GM23338 (cell line): Measurements from ENCODE around the gene SCFD1. TPM values are rescaled to one million over a fixed set of nuclear protein-coding genes. Genes with fewer than 3 reads are reported as not detected.

Experiments
- ATAC-seq: fragments of 200-7000 bp; cut with Tn5 transposase; 3 replicates; pipeline ENCODE4 v1.9.1; 2020
- DNase-seq: peaks from one replicate; pipeline ENCODE4 v3.0.0-alpha.2; 2015; ENCODE audit warnings: low spot score
- H2AFZ ChIP-seq: fragments of 200-600 bp; sonication (generic); 2 replicates; pipeline ENCODE4 v1.8.0; 2016; ENCODE audit warnings: antibody characterized with exemption, mild to moderate bottlenecking, moderate library complexity
- H3F3A ChIP-seq: fragments of 200-600 bp; sonication (generic); replicated peaks from 2 replicates; pipeline ENCODE4 v1.8.0; 2017; ENCODE audit warnings: antibody characterized with exemption, mixed run types, low read depth
- H3K27ac ChIP-seq: fragments of 200-600 bp; sonication (generic); 2 replicates; pipeline ENCODE4 v1.6.1; 2016; ENCODE audit warnings: low read depth
- H3K27me3 ChIP-seq: fragments of 200-600 bp; sonication (generic); 2 replicates; pipeline ENCODE4 v1.8.0; 2016; ENCODE audit warnings: mild to moderate bottlenecking, mixed run types, moderate library complexity; ENCODE audit not compliant: insufficient read depth
- H3K36me3 ChIP-seq: fragments of 200-600 bp; sonication (generic); 2 replicates; pipeline ENCODE4 v1.8.0; 2016; ENCODE audit warnings: mild to moderate bottlenecking; ENCODE audit not compliant: insufficient read depth
- H3K4me1 ChIP-seq: fragments of 200-600 bp; sonication (generic); 2 replicates; pipeline ENCODE4 v1.8.0; 2016; ENCODE audit warnings: mild to moderate bottlenecking, moderate library complexity; ENCODE audit not compliant: insufficient read depth
- H3K4me2 ChIP-seq: fragments of 200-600 bp; sonication (generic); 2 replicates; pipeline ENCODE4 v1.7.1; 2017; ENCODE audit warnings: mixed run types
- H3K4me3 ChIP-seq: fragments of 200-600 bp; sonication (generic); 2 replicates; pipeline ENCODE4 v1.6.1; 2016; ENCODE audit warnings: mixed run types
- H3K79me2 ChIP-seq: fragments of 200-600 bp; sonication (generic); replicated peaks from 2 replicates; pipeline ENCODE4 v1.8.0; 2017; ENCODE audit warnings: mild to moderate bottlenecking; ENCODE audit not compliant: insufficient read depth
- H3K9me2 ChIP-seq: fragments of 200-600 bp; sonication (generic); 2 replicates; pipeline ENCODE4 v1.8.0; 2017; ENCODE audit not compliant: insufficient read depth
- H4K20me1 ChIP-seq: fragments of 200-600 bp; sonication (generic); replicated peaks from 2 replicates; pipeline ENCODE4 v1.8.0; 2017; ENCODE audit warnings: mild to moderate bottlenecking; ENCODE audit not compliant: insufficient read depth
- H3K27ac Mint-ChIP-seq: 2 replicates; pipeline ENCODE4 v1.8.0; 2020; ENCODE audit warnings: inconsistent platforms, mild to moderate bottlenecking, moderate library complexity, mixed read lengths
- H3K27me3 Mint-ChIP-seq: 3 replicates; pipeline ENCODE4 v1.8.0; 2022; ENCODE audit warnings: low read depth, mild to moderate bottlenecking, moderate library complexity, mixed read lengths, inconsistent platforms; ENCODE audit not compliant: insufficient read depth, poor library complexity
- H3K36me3 Mint-ChIP-seq: 3 replicates; pipeline ENCODE4 v1.8.0; 2021; ENCODE audit warnings: low read depth, mild to moderate bottlenecking, inconsistent platforms, moderate library complexity, mixed read lengths
- H3K4me1 Mint-ChIP-seq: 3 replicates; pipeline ENCODE4 v1.8.0; 2020; ENCODE audit warnings: mild to moderate bottlenecking, inconsistent platforms, mixed read lengths
- H3K4me3 Mint-ChIP-seq: 3 replicates; pipeline ENCODE4 v1.8.0; 2021; ENCODE audit warnings: moderate library complexity, mild to moderate bottlenecking, inconsistent platforms, mixed read lengths
- H3K9me3 Mint-ChIP-seq: 3 replicates; pipeline ENCODE4 v1.8.0; 2020; ENCODE audit warnings: moderate library complexity, mild to moderate bottlenecking, inconsistent platforms, mixed read lengths
- CREB1 ChIP-seq: fragments of 250-450 bp; sonication (Bioruptor Pico); IDR thresholded peaks from 2 replicates; pipeline ENCODE4 v1.5.0; 2020; ENCODE audit warnings: low read depth, mild to moderate bottlenecking, moderate library complexity
- EZH2 ChIP-seq: fragments of 200-600 bp; sonication (generic); IDR thresholded peaks from one replicate; pipeline ENCODE4 v1.8.0; 2017; ENCODE audit warnings: antibody characterized with exemption, mild to moderate bottlenecking, low read depth; ENCODE audit not compliant: unreplicated experiment
- EZH2phosphoT487 ChIP-seq: fragments of 200-600 bp; sonication (generic); IDR thresholded peaks from one replicate; pipeline ENCODE4 v1.8.1; 2018; ENCODE audit warnings: antibody characterized with exemption; ENCODE audit not compliant: unreplicated experiment
- JUNB ChIP-seq: IDR thresholded peaks from one replicate; pipeline ENCODE4 v1.6.1; 2016; ENCODE audit warnings: antibody characterized with exemption; ENCODE audit not compliant: unreplicated experiment
- NANOG ChIP-seq: IDR thresholded peaks from 2 replicates; pipeline ENCODE4 v1.6.1; 2016; ENCODE audit warnings: antibody characterized with exemption, borderline replicate concordance
- POLR2AphosphoS5 ChIP-seq: IDR thresholded peaks from 2 replicates; pipeline ENCODE4 v1.6.1; 2016; ENCODE audit warnings: antibody characterized with exemption, low read depth
- STAT1 ChIP-seq: IDR thresholded peaks from one replicate; pipeline ENCODE4 v1.6.1; 2016; ENCODE audit warnings: antibody characterized with exemption; ENCODE audit not compliant: unreplicated experiment
- ZNF114 ChIP-seq: fragments of 250-450 bp; sonication (Bioruptor Pico); IDR thresholded peaks from 2 replicates; pipeline ENCODE4 v1.5.0; 2020; ENCODE audit warnings: mild to moderate bottlenecking, moderate library complexity
- ZNF331 ChIP-seq: fragments of 250-450 bp; sonication (Bioruptor Pico); IDR thresholded peaks from 2 replicates; pipeline ENCODE4 v1.5.0; 2020; ENCODE audit warnings: low read depth, mild to moderate bottlenecking, moderate library complexity
- ZNF462 ChIP-seq: fragments of 250-450 bp; sonication (Bioruptor Pico); IDR thresholded peaks from 2 replicates; pipeline ENCODE4 v1.5.0; 2020; ENCODE audit warnings: mild to moderate bottlenecking, moderate library complexity
- polyA plus RNA-seq: library from polyadenylated mRNA; unstranded; fragments of >200 nt; fragmentation: Nextera tagmentation; extraction: Ambion mirVana; gene quantifications from 2 replicates; pipeline ENCODE4 v1.2.1, GENCODE V29; 2016
- total RNA-seq: library from RNA; depleted of rRNA; stranded (reverse); fragments of >200 nt; shearing (Covaris generic); gene quantifications from 2 replicates; pipeline ENCODE4 v1.2.3, GENCODE V29; 2014
- TF ChIP-seq, protein P1 (sequence below): IDR thresholded peaks from 2 replicates; pipeline ENCODE4 v1.6.1; 2016; ENCODE audit warnings: antibody characterized with exemption
- TF ChIP-seq, protein P2 (sequence below), 2 experiments: fragments of 200-600 bp in 1 of 2; sonication (generic) in 1 of 2; conservative IDR thresholded peaks; 2 replicates each; pipeline versions ENCODE4 v1.5.1 to v1.6.1; 2016 to 2017; ENCODE audit warnings: antibody characterized with exemption in 2 of 2, low read depth in 2 of 2, mild to moderate bottlenecking in 2 of 2, moderate library complexity in 1 of 2
- TF ChIP-seq, protein P3 (sequence below): IDR thresholded peaks from one replicate; pipeline ENCODE4 v1.6.1; 2018; ENCODE audit warnings: antibody characterized with exemption; ENCODE audit not compliant: unreplicated experiment

The SCFD1 gene
- total and polyA plus RNA-seq, 2 experiments from 2014 or later, result 77.6 to 110 TPM

DNA sequence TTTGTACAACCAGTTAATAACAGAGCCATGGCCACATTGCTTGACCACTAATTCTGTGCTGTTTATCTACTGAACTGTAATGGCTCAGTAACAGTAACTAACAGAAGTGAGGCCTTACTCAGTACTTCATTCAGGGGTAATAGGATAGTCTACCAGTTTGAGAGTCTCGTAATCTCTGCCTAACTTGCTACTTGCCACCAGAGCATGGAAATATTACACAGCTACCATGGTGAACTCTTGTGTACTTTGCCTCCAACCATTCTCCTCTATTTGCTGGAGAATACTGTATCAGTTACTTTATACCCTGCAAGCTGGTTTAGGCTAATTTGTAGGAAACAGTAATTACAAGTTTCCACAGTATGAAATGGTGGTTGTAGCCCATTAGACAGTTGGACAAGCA, 10.6 kb downstream of the SCFD1 start:
- ATAC-seq (no peak), DNase-seq (no peak)
- Mint-ChIP-seq H3K4me1 (no peaks in the 10 kb centered on the region), H3K27ac (no peak overlapping the region), H3K36me3 (peaks cover 24% of the 10 kb centered on the region; the same call in 2 of the 3 replicates), H3K9me3 (no peaks in the 10 kb centered on the region), H3K4me3 (no peak overlapping the region), H3K27me3 (no peaks in the 10 kb centered on the region)
- Histone ChIP-seq H3K9me2 (no peaks in the 10 kb centered on the region), H3K79me2 (peaks cover 40% of the 10 kb centered on the region), H3K4me1 (no peaks in the 10 kb centered on the region), H3K27ac (no peak overlapping the region), H3K36me3 (peaks cover 7% of the 10 kb centered on the region; the same call in 1 of the 2 replicates), H3K4me2 (no peak overlapping the region), H4K20me1 (peaks cover 16% of the 10 kb centered on the region; the same call in 1 of the 2 replicates), H3K4me3 (no peak overlapping the region), H2AFZ (no peak overlapping the region), H3F3A (no peaks in the 10 kb centered on the region), H3K27me3 (no peaks in the 10 kb centered on the region)
- TF ChIP-seq, protein P1, sequence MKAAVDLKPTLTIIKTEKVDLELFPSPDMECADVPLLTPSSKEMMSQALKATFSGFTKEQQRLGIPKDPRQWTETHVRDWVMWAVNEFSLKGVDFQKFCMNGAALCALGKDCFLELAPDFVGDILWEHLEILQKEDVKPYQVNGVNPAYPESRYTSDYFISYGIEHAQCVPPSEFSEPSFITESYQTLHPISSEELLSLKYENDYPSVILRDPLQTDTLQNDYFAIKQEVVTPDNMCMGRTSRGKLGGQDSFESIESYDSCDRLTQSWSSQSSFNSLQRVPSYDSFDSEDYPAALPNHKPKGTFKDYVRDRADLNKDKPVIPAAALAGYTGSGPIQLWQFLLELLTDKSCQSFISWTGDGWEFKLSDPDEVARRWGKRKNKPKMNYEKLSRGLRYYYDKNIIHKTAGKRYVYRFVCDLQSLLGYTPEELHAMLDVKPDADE, result no peak
- no peak for TF ChIP-seq EZH2
- no peak for TF ChIP-seq POLR2AphosphoS5
- no peak for TF ChIP-seq CREB1 (CRISPR knock-in tag)
- TF ChIP-seq, protein P2, sequence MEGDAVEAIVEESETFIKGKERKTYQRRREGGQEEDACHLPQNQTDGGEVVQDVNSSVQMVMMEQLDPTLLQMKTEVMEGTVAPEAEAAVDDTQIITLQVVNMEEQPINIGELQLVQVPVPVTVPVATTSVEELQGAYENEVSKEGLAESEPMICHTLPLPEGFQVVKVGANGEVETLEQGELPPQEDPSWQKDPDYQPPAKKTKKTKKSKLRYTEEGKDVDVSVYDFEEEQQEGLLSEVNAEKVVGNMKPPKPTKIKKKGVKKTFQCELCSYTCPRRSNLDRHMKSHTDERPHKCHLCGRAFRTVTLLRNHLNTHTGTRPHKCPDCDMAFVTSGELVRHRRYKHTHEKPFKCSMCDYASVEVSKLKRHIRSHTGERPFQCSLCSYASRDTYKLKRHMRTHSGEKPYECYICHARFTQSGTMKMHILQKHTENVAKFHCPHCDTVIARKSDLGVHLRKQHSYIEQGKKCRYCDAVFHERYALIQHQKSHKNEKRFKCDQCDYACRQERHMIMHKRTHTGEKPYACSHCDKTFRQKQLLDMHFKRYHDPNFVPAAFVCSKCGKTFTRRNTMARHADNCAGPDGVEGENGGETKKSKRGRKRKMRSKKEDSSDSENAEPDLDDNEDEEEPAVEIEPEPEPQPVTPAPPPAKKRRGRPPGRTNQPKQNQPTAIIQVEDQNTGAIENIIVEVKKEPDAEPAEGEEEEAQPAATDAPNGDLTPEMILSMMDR (conservative IDR thresholded peaks at IDR 0.05; ENCODE audit: low read depth in 2 of 2), result no peak
- TF ChIP-seq, protein P3, sequence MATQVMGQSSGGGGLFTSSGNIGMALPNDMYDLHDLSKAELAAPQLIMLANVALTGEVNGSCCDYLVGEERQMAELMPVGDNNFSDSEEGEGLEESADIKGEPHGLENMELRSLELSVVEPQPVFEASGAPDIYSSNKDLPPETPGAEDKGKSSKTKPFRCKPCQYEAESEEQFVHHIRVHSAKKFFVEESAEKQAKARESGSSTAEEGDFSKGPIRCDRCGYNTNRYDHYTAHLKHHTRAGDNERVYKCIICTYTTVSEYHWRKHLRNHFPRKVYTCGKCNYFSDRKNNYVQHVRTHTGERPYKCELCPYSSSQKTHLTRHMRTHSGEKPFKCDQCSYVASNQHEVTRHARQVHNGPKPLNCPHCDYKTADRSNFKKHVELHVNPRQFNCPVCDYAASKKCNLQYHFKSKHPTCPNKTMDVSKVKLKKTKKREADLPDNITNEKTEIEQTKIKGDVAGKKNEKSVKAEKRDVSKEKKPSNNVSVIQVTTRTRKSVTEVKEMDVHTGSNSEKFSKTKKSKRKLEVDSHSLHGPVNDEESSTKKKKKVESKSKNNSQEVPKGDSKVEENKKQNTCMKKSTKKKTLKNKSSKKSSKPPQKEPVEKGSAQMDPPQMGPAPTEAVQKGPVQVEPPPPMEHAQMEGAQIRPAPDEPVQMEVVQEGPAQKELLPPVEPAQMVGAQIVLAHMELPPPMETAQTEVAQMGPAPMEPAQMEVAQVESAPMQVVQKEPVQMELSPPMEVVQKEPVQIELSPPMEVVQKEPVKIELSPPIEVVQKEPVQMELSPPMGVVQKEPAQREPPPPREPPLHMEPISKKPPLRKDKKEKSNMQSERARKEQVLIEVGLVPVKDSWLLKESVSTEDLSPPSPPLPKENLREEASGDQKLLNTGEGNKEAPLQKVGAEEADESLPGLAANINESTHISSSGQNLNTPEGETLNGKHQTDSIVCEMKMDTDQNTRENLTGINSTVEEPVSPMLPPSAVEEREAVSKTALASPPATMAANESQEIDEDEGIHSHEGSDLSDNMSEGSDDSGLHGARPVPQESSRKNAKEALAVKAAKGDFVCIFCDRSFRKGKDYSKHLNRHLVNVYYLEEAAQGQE, result no peak
- TF ChIP-seq JUNB, result no peak
- TF ChIP-seq EZH2phosphoT487, result no peak
- TF ChIP-seq ZNF114 (CRISPR knock-in tag), result no peak
- TF ChIP-seq ZNF331 (CRISPR knock-in tag), result no peak
- no peak for TF ChIP-seq NANOG
- TF ChIP-seq STAT1, result no peak
- no peak for TF ChIP-seq ZNF462 (CRISPR knock-in tag)
